Neuronal stem cell (in vitro differentiated cells): ENCODE results near the gene C16orf89.

Experiments used
- DNase-seq: peaks from one replicate; pipeline ENCODE4 v3.0.0-alpha.2; 2013; ENCODE audit warnings: low spot score
- H2AFZ ChIP-seq: one replicate; pipeline ENCODE4 v1.6.1; 2013; ENCODE audit warnings: mild to moderate bottlenecking, low read length, inconsistent platforms
- H2AK5ac ChIP-seq: 2 replicates; pipeline ENCODE4 v1.6.1; 2013; ENCODE audit warnings: low read depth, mild to moderate bottlenecking, inconsistent platforms, low read length, moderate library complexity, mixed read lengths
- H2BK120ac ChIP-seq: 2 replicates; pipeline ENCODE4 v1.6.1; 2013; ENCODE audit warnings: low read depth, mild to moderate bottlenecking, inconsistent platforms, low read length, moderate library complexity, mixed read lengths
- H2BK12ac ChIP-seq: one replicate; pipeline ENCODE4 v1.6.1; 2013; ENCODE audit warnings: low read length, inconsistent platforms
- H2BK15ac ChIP-seq: 2 replicates; pipeline ENCODE4 v1.6.1; 2013; ENCODE audit warnings: mild to moderate bottlenecking, low read length, inconsistent platforms, mixed read lengths
- H2BK5ac ChIP-seq: one replicate; pipeline ENCODE4 v1.6.1; 2013; ENCODE audit warnings: inconsistent platforms, mild to moderate bottlenecking, low read length, moderate library complexity
- H3K14ac ChIP-seq: one replicate; pipeline ENCODE4 v1.6.1; 2013; ENCODE audit warnings: low read length, inconsistent platforms
- H3K18ac ChIP-seq: 2 replicates; pipeline ENCODE4 v1.6.1; 2013; ENCODE audit warnings: low read length, inconsistent platforms
- H3K23ac ChIP-seq: 2 replicates; pipeline ENCODE4 v1.6.1; 2013; ENCODE audit warnings: low read depth, mild to moderate bottlenecking, mixed read lengths, low read length, inconsistent platforms; ENCODE audit not compliant: poor library complexity
- H3K27ac ChIP-seq: replicated peaks from 3 replicates; pipeline ENCODE4 v1.5.1; 2013; ENCODE audit warnings: low read length, inconsistent platforms
- H3K27me3 ChIP-seq, 3 experiments: 2 replicates each; pipeline ENCODE4 v1.6.1; 2013; ENCODE audit warnings: low read length in 3 of 3, mild to moderate bottlenecking in 2 of 3, inconsistent platforms in 1 of 3, low read depth in 1 of 3, mixed read lengths in 1 of 3, moderate library complexity in 1 of 3; ENCODE audit not compliant: control insufficient read depth in 3 of 3, insufficient read depth in 3 of 3
- H3K36me3 ChIP-seq, 2 donors: replicated peaks in 1 of 2; 2 replicates each; pipeline ENCODE4 v1.6.1; 2013; ENCODE audit warnings: low read length in 2 of 2; ENCODE audit not compliant: control insufficient read depth in 2 of 2, insufficient read depth in 2 of 2
- H3K4ac ChIP-seq: 2 replicates; pipeline ENCODE4 v1.6.1; 2013; ENCODE audit warnings: inconsistent platforms, mild to moderate bottlenecking, low read length, moderate library complexity
- H3K4me1 ChIP-seq, 2 donors: 1 replicate in 1 of 2; 2 replicates in 1 of 2; pipeline ENCODE4 v1.6.1; 2013; ENCODE audit warnings: low read length in 2 of 2, low read depth in 1 of 2; ENCODE audit not compliant: control insufficient read depth in 2 of 2, insufficient read depth in 1 of 2
- H3K4me2 ChIP-seq: one replicate; pipeline ENCODE4 v1.6.1; 2013; ENCODE audit warnings: mild to moderate bottlenecking, low read length, inconsistent platforms; ENCODE audit not compliant: insufficient read depth, poor library complexity, severe bottlenecking
- H3K4me3 ChIP-seq, 2 donors: 2 replicates each; pipeline ENCODE4 v1.5.1; 2013; ENCODE audit warnings: low read length in 2 of 2, mild to moderate bottlenecking in 2 of 2, inconsistent platforms in 1 of 2, moderate library complexity in 1 of 2
- H3K79me1 ChIP-seq: one replicate; pipeline ENCODE4 v1.6.1; 2013; ENCODE audit warnings: low read depth, mild to moderate bottlenecking, inconsistent platforms, low read length, moderate library complexity
- H3K9ac ChIP-seq: one replicate; pipeline ENCODE4 v1.6.1; 2013; ENCODE audit warnings: mild to moderate bottlenecking, low read depth, low read length, inconsistent platforms; ENCODE audit not compliant: poor library complexity
- H3K9me3 ChIP-seq, 2 donors: replicated peaks in 1 of 2; 2 replicates each; pipeline versions ENCODE3 to v1.6.1; 2013; ENCODE audit warnings: low read length in 2 of 2, mild to moderate bottlenecking in 2 of 2, inconsistent platforms in 1 of 2, low read depth in 1 of 2, mixed read lengths in 1 of 2, moderate library complexity in 1 of 2; ENCODE audit not compliant: control insufficient read depth in 2 of 2, insufficient read depth in 1 of 2
- H4K8ac ChIP-seq: one replicate; pipeline ENCODE4 v1.6.1; 2013; ENCODE audit warnings: low read depth, mild to moderate bottlenecking, inconsistent platforms, low read length, moderate library complexity
- H4K91ac ChIP-seq: one replicate; pipeline ENCODE4 v1.6.1; 2013; ENCODE audit warnings: low read length, low read depth, mild to moderate bottlenecking, inconsistent platforms; ENCODE audit not compliant: poor library complexity
- WGBS, 2 donors: extraction: QIAGEN DNeasy Blood & Tissue Kit; methylation state at CpG; one replicate each; pipeline ENCODE4 v1.1.7; 2013; ENCODE audit warnings: missing lambda C conversion rate in 2 of 2, mixed read lengths in 1 of 2; ENCODE audit not compliant: insufficient read length in 2 of 2, insufficient replicate concordance in 1 of 2; ENCODE audit errors: extremely low coverage in 2 of 2; 5-methylcytosine and 5-hydroxymethylcytosine counted together

Gene C16orf89

DNA sequence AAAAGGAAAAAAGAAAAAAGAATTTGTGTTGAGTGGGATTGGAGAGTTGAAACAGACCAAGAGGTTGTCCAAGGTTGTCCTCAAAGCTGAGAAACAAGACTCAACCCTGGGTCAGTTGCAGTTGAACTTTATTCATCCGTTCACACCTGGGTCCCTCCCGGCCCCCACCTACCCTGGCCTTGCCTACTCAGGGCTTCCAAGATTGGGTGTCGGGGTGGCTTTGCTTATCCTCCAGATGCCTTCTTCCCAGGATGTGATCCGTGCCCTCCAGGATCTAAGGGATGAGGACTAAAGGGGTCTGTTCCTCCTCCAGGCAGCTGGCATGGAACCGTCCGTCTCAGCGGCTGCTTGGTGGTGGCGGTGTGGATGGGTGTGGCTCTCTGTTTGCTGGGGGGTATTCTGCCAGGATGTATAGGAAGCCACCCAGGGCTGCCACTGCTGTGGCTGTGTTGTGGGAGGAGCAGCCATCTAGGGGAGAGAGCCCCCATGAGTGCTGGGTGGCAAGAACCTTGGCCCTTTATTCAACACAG, 21.7 kb downstream of the C16orf89 start:
- Histone ChIP-seq H4K8ac (no peak overlapping the region), H3K27me3 (peaks cover 0 to 16% (median 0%) of the 10 kb centered on the region in 3 experiments), H2BK5ac (peak overlapping the region; percentile 11), H3K4me3 (no peak overlapping the region), H3K4me2 (no peak overlapping the region), H3K9ac (no peak overlapping the region), H3K4me1 (no peaks in the 10 kb centered on the region), H2BK120ac (no peak overlapping the region), H3K9me3 (no peaks in the 10 kb centered on the region), H2AFZ (no peak overlapping the region), H3K79me1 (no peaks in the 10 kb centered on the region), H2AK5ac (no peak overlapping the region), H4K91ac (no peak overlapping the region), H3K23ac (peak overlapping the region; percentile 63), H3K27ac (no peak overlapping the region), H3K14ac (no peak overlapping the region), H3K18ac (no peak overlapping the region), H3K4ac (peak overlapping the region; percentile 3), H3K36me3 (no peaks in the 10 kb centered on the region), H2BK12ac (no peak overlapping the region), H2BK15ac (no peak overlapping the region)
- no peak for DNase-seq
- no CpG with 5 or more reads among the region's 8 CpGs for WGBS, 2 donors

- Histone ChIP-seq H3K23ac (no peak overlapping the region), H3K14ac (no peak overlapping the region), H3K4me3 (no peak overlapping the region), H3K4ac (no peak overlapping the region), H2BK5ac (no peak overlapping the region), H3K27me3 (peaks cover 0 to 16% (median 0%) of the 10 kb centered on the region in 3 experiments), H3K4me2 (no peak overlapping the region), H2AK5ac (peak overlapping the region; percentile 17), H2AFZ (no peak overlapping the region), H4K8ac (no peak overlapping the region), H3K9me3 (no peaks in the 10 kb centered on the region), H3K4me1 (no peaks in the 10 kb centered on the region), H2BK15ac (no peak overlapping the region), H3K79me1 (no peaks in the 10 kb centered on the region), H3K36me3 (no peaks in the 10 kb centered on the region), H2BK120ac (no peak overlapping the region), H3K9ac (no peak overlapping the region), H4K91ac (no peak overlapping the region), H3K18ac (no peak overlapping the region), H3K27ac (no peak overlapping the region), H2BK12ac (no peak overlapping the region)
- no peak for DNase-seq
- no CpG with 5 or more reads among the region's 14 CpGs for WGBS, 2 donors
Measured at GRCh38 chr16:5042574-5043171, 23.1 kb downstream of the C16orf89 start.

GRCh38 chr16:5041600-5042133, 24.1 kb downstream of the C16orf89 start:
- no peak for DNase-seq
- Histone ChIP-seq H2BK5ac (no peak overlapping the region), H3K9me3 (no peaks in the 10 kb centered on the region), H4K8ac (no peak overlapping the region), H3K23ac (no peak overlapping the region), H2BK12ac (no peak overlapping the region), H3K27ac (no peak overlapping the region), H3K79me1 (no peaks in the 10 kb centered on the region), H3K4ac (no peak overlapping the region), H3K36me3 (no peaks in the 10 kb centered on the region), H3K9ac (no peak overlapping the region), H2AFZ (no peak overlapping the region), H3K18ac (no peak overlapping the region), H4K91ac (no peak overlapping the region), H3K27me3 (peaks cover 0 to 16% (median 0%) of the 10 kb centered on the region in 3 experiments), H3K14ac (no peak overlapping the region), H3K4me3 (no peak overlapping the region), H3K4me1 (peaks cover 0 to under 1% of the 10 kb centered on the region in 2 donors), H2BK15ac (no peak overlapping the region), H2AK5ac (no peak overlapping the region), H2BK120ac (no peak overlapping the region), H3K4me2 (no peak overlapping the region)
- WGBS, 2 donors = no CpG with 5 or more reads among the region's 12 CpGs

DNA sequence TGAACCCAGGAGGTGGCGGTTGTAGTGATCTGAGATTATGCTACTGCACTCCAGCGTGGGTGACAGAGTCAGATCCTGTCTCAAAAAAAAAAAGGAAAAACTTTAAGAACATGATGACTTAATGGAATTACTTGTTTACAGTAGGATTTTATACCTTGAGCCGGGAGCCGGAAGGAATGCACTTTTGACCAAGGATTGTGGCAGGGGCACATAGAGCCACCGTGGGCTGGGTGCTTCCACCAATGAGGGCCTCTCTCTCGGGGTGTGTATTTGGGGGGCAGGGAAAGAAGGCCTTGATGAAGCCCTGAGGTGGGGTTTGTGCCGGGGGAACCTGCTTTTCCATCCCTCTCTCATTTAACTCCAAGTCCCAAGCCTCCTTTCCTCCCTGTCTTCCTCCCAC, 25.3 kb downstream of the C16orf89 start:
- Histone ChIP-seq H2AFZ (no peak overlapping the region), H3K27ac (no peak overlapping the region), H2BK5ac (no peak overlapping the region), H3K14ac (no peak overlapping the region), H3K36me3 (no peaks in the 10 kb centered on the region), H4K91ac (no peak overlapping the region), H3K4ac (no peak overlapping the region), H3K27me3 (peaks cover 0 to 16% (median 0%) of the 10 kb centered on the region in 3 experiments), H3K4me3 (no peak overlapping the region), H3K9me3 (no peaks in the 10 kb centered on the region), H2BK12ac (no peak overlapping the region), H3K4me2 (no peak overlapping the region), H3K79me1 (no peaks in the 10 kb centered on the region), H3K18ac (no peak overlapping the region), H2BK120ac (no peak overlapping the region), H3K23ac (no peak overlapping the region), H2BK15ac (no peak overlapping the region), H2AK5ac (no peak overlapping the region), H3K9ac (no peak overlapping the region), H4K8ac (no peak overlapping the region), H3K4me1 (peaks cover 2 to 6% of the 10 kb centered on the region in 2 donors)
- no peak for DNase-seq
- WGBS, 2 donors = no CpG with 5 or more reads among the region's 7 CpGs
